BLaER1 treated with 17β-estradiol and CSF1 and Interleukin-3, amounts not matched to agents 10 nM and 100 nM (cell line): Measurements from ENCODE around the gene TSPAN33.
"Not testable (repeated sequence)": the region's sequence is repeated elsewhere in the genome, so short reads cannot be mapped to it uniquely, and the experiment has no call there.

Source experiments
- H3K27ac ChIP-seq, 11 experiments: shearing (Covaris generic); formaldehyde crosslinking; 2 replicates each; pipeline ENCODE4 v1.8.1; 2022
- H3K27me3 ChIP-seq, 11 experiments: shearing (Covaris generic); formaldehyde crosslinking; 2 replicates each; pipeline ENCODE4 v1.8.1; 2022
- H3K36me3 ChIP-seq, 11 experiments: shearing (Covaris generic); formaldehyde crosslinking; 2 replicates each; pipeline ENCODE4 v1.8.1; 2022
- H3K4me1 ChIP-seq, 10 experiments: shearing (Covaris generic); formaldehyde crosslinking; 2 replicates each; pipeline ENCODE4 v1.8.1; 2022
- H3K4me2 ChIP-seq, 11 experiments: shearing (Covaris generic); formaldehyde crosslinking; 2 replicates each; pipeline ENCODE4 v1.8.1; 2022
- H3K4me3 ChIP-seq, 10 experiments: shearing (Covaris generic); formaldehyde crosslinking; 2 replicates each; pipeline ENCODE4 v1.8.1; 2022
- H3K9ac ChIP-seq, 11 experiments: shearing (Covaris generic); formaldehyde crosslinking; 2 replicates each; pipeline ENCODE4 v1.8.1; 2022
- H3K9me3 ChIP-seq, 11 experiments: shearing (Covaris generic); formaldehyde crosslinking; replicated peaks in 1 of 11; 2 replicates each; pipeline ENCODE4 v1.8.1; 2022
- H4K20me1 ChIP-seq, 11 experiments: shearing (Covaris generic); formaldehyde crosslinking; 2 replicates each; pipeline ENCODE4 v1.8.1; 2022
- Cebpa-rat ChIP-seq, 11 experiments: shearing (Covaris generic); IDR thresholded peaks; 2 replicates each; pipeline ENCODE4 v1.8.1; 2022

The TSPAN33 gene

DNA sequence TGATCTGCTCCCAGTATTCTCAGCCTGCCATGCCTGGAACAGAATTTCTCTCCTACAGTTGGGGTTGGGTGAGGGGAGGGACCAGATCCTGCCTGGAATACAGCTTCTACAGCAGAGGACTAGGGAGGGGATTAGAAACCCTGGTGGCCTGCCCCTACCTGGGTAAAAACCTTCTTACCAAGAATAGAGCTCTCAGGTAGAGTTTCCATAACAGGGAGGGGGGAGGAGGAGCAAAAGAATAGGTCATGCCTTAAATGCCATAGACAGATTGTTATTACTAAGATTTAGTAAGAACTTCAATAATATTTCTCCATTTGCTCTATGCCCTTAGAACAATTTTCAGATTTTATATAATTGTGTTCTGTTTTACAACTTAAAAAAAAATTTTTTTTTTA, 33.5 kb upstream of the TSPAN33 start:
- H3K9ac ChIP-seq = no peak overlapping the region
- H3K4me3 ChIP-seq = no peak overlapping the region
- no peak for TF ChIP-seq Cebpa-rat (IDR thresholded peaks at IDR 0.05)
- H3K4me1 ChIP-seq = peaks cover 0 to 8% (median 0%) of the 10 kb centered on the region in 10 experiments; a peak in 4 of 20 replicates
- no peaks in the 10 kb centered on the region for H4K20me1 ChIP-seq
- H3K36me3 ChIP-seq = no peaks in the 10 kb centered on the region
- peak overlapping the region in 3 of 11 experiments; percentile 15 to 40 (median 23); a peak in 2 of 22 replicates for H3K4me2 ChIP-seq
- H3K9me3 ChIP-seq = peaks cover 7 to 11% (median 9%) of the 10 kb centered on the region in 11 experiments; a peak in 17 of 22 replicates
- no peaks in the 10 kb centered on the region for H3K27me3 ChIP-seq
- H3K27ac ChIP-seq = peak overlapping the region in 1 of 11 experiments; percentile 34; a peak in 2 of 22 replicates

GRCh38 chr7:129115676-129116075, 28.8 kb upstream of the TSPAN33 start:
- peaks cover 0 to 3% (median 0%) of the 10 kb centered on the region in 10 experiments; a peak in 4 of 20 replicates for H3K4me1 ChIP-seq
- peaks cover 22 to 43% (median 30%) of the 10 kb centered on the region in 11 experiments for H3K9me3 ChIP-seq
- H3K27me3 ChIP-seq = no peaks in the 10 kb centered on the region
- no peak overlapping the region for H3K4me3 ChIP-seq
- H4K20me1 ChIP-seq = no peaks in the 10 kb centered on the region
- H3K4me2 ChIP-seq = no peak overlapping the region
- no peak overlapping the region for H3K27ac ChIP-seq
- H3K36me3 ChIP-seq = no peaks in the 10 kb centered on the region
- H3K9ac ChIP-seq = no peak overlapping the region
- TF ChIP-seq Cebpa-rat (IDR thresholded peaks at IDR 0.05) = no peak

GRCh38 chr7:129118182-129118581, 26.3 kb upstream of the TSPAN33 start:
- H3K4me1 ChIP-seq = peaks cover 14 to 17% (median 16%) of the 10 kb centered on the region in 10 experiments
- no peak overlapping the region for H3K9ac ChIP-seq
- H4K20me1 ChIP-seq = no peaks in the 10 kb centered on the region
- H3K4me2 ChIP-seq = no peak overlapping the region
- no peak overlapping the region for H3K4me3 ChIP-seq
- H3K27me3 ChIP-seq = no peaks in the 10 kb centered on the region
- H3K27ac ChIP-seq = no peak overlapping the region
- H3K9me3 ChIP-seq = peaks cover 36 to 58% (median 45%) of the 10 kb centered on the region in 11 experiments
- no peak for TF ChIP-seq Cebpa-rat (IDR thresholded peaks at IDR 0.05)
- H3K36me3 ChIP-seq = peaks cover 0 to 7% (median 0%) of the 10 kb centered on the region in 11 experiments; a peak in 4 of 22 replicates

DNA sequence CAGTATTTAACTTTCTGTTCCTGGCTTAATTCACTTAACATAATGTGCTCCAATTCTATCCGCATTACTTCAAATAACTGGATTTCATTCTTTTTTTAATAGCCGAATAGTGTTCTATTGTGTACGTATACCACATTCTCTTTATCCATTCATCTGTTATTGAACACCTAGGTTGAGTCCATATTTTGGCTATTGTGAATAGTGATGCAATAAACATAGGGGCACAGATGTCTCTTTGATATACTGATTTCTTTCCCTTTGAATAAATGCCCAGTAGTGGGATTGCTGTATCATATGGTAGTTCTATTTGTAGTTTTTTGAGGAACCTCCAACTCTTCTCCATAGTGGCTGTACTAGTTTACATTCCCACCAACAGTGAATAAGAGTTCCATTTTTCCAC, 25.5 kb upstream of the TSPAN33 start:
- no peak for TF ChIP-seq Cebpa-rat (IDR thresholded peaks at IDR 0.05)
- Histone ChIP-seq H3K9me3 (peaks cover 36 to 58% (median 45%) of the 10 kb centered on the region in 11 experiments), H3K4me3 (no peak overlapping the region), H3K27me3 (no peaks in the 10 kb centered on the region), H3K36me3 (peaks cover 0 to 7% (median 0%) of the 10 kb centered on the region in 11 experiments; a peak in 4 of 22 replicates), H3K9ac (no peak overlapping the region), H3K4me1 (peaks cover 20 to 25% (median 23%) of the 10 kb centered on the region in 10 experiments), H4K20me1 (no peaks in the 10 kb centered on the region), H3K27ac (no peak overlapping the region), H3K4me2 (no peak overlapping the region)

DNA sequence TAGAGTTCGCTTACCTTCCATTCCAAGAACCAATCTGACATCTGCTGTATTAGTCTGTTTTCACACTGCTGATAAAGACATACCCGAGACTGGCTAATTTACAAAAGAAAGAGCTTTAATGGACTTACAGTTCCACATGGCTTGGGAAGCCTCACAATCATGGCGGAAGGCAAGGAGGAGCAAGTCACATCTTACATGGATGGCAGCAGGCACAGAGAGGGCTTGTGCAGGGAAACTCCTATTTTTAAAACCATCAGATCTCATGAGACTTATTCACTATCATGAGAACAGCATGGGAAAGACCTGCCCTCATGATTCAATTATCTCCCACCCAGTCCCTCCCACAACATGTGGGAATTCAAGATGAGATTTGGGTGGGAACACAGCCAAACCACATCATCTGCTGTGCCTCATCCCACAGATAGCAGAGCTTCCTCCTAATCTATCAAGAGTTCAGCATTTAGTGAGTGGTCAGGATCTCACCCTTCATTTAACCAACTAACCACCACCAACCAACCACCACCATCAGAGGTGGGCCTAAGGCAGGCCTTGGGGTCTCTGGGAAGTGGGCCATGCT, 22.9 kb upstream of the TSPAN33 start:
- peak overlapping the region; percentile 53 to 91 (median 74) for H3K4me2 ChIP-seq

DNA sequence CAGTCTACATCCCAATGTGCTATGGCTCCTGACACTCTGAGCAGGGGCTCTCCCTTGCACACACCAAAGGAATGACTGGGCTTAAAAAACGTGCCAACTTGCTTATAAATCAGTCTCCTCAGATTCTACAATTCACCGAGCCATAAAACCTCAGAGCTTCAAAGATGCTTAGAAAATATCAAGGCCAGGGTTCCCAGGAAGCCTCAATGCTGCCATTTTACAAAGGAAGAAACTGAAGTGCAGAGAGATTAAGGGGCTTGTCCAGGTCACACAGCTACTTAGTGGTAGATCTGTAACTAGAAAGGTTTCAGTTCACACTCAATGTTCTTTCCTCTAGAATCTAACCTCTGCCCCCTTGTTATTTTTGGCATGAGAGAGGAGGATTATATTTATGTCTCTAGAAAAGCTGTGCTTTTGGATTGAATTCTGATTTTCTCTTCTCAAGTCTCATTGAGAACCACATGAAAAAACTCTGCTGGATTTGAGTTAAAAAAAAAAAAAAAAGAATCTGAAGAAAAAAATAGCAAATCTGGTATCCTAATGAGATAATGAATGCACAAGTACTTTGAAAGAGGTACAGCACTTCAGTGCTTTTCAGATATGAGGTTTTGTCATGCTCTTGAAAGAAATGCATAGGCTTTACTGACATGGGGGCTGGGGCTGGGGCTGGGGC, 22.3 kb upstream of the TSPAN33 start:
- Histone ChIP-seq H3K4me2 (peak overlapping the region; percentile 53 to 91 (median 74)), H3K9ac (peak overlapping the region in 7 of 11 experiments; percentile 14 to 75 (median 57); a peak in 10 of 22 replicates)

More for the DNA sequence above, 22.9 kb upstream of the TSPAN33 start:
- H4K20me1 ChIP-seq, H3K27me3 ChIP-seq, H3K36me3 ChIP-seq: not testable (repeated sequence)
- H3K27ac ChIP-seq = peak overlapping the region; percentile 50 to 87 (median 70); a peak in 19 of 22 replicates
- H3K4me1 ChIP-seq = peaks cover 20 to 34% (median 27%) of the 10 kb centered on the region in 10 experiments
- H3K9ac ChIP-seq = peak overlapping the region in 5 of 11 experiments; percentile 14 to 75 (median 65); a peak in 8 of 22 replicates
- H3K9me3 ChIP-seq = peaks cover 27 to 49% (median 35%) of the 10 kb centered on the region in 11 experiments
- peak overlapping the region in 1 of 10 experiments; percentile 18; a peak in 2 of 20 replicates for H3K4me3 ChIP-seq

GRCh38 chr7:129122751-129123509, 21.6 kb upstream of the TSPAN33 start:
- peaks cover 27 to 53% (median 39%) of the 10 kb centered on the region in 11 experiments for H3K9me3 ChIP-seq
- TF ChIP-seq Cebpa-rat (IDR thresholded peaks at IDR 0.05) = peak in 3 of 11 experiments; percentile 11 to 39 (median 23); a peak in 2 of 22 replicates
- peak overlapping the region; percentile 56 to 91 (median 74) for H3K4me2 ChIP-seq
- H3K27me3 ChIP-seq = no peaks in the 10 kb centered on the region
- peak overlapping the region in 10 of 11 experiments; percentile 31 to 75 (median 56); a peak in 16 of 22 replicates for H3K9ac ChIP-seq
- H3K27ac ChIP-seq = peak overlapping the region; percentile 4 to 87 (median 70); a peak in 18 of 22 replicates
- peaks cover 0 to 7% (median 0%) of the 10 kb centered on the region in 11 experiments; a peak in 4 of 22 replicates for H3K36me3 ChIP-seq
- H3K4me3 ChIP-seq = peak overlapping the region in 2 of 10 experiments; percentile 13 to 24; a peak in 1 of 20 replicates
- no peaks in the 10 kb centered on the region for H4K20me1 ChIP-seq
- H3K4me1 ChIP-seq = peaks cover 20 to 39% (median 28%) of the 10 kb centered on the region in 10 experiments

More for the DNA sequence above, 22.3 kb upstream of the TSPAN33 start:
- Histone ChIP-seq H3K27ac (peak overlapping the region; percentile 50 to 87 (median 70); a peak in 19 of 22 replicates), H3K36me3 (peaks cover 0 to 7% (median 0%) of the 10 kb centered on the region in 11 experiments; a peak in 4 of 22 replicates), H3K9me3 (peaks cover 27 to 55% (median 38%) of the 10 kb centered on the region in 11 experiments), H3K4me1 (peaks cover 20 to 34% (median 27%) of the 10 kb centered on the region in 10 experiments), H3K4me3 (no peak overlapping the region), H3K27me3 (no peaks in the 10 kb centered on the region), H4K20me1 (no peaks in the 10 kb centered on the region)
- TF ChIP-seq Cebpa-rat (IDR thresholded peaks at IDR 0.05) = no peak

GRCh38 chr7:129123510-129123857, 21.0 kb upstream of the TSPAN33 start:
- no peak for TF ChIP-seq Cebpa-rat (IDR thresholded peaks at IDR 0.05)
- H4K20me1 ChIP-seq = no peaks in the 10 kb centered on the region
- H3K4me1 ChIP-seq = peaks cover 20 to 40% (median 28%) of the 10 kb centered on the region in 10 experiments
- H3K9ac ChIP-seq = peak overlapping the region in 9 of 11 experiments; percentile 36 to 75 (median 62); a peak in 13 of 22 replicates
- peak overlapping the region; percentile 56 to 91 (median 74) for H3K4me2 ChIP-seq
- no peaks in the 10 kb centered on the region for H3K27me3 ChIP-seq
- H3K27ac ChIP-seq = peak overlapping the region in 10 of 11 experiments; percentile 55 to 87 (median 71); a peak in 18 of 22 replicates
- H3K4me3 ChIP-seq = peak overlapping the region in 1 of 10 experiments; percentile 13; a peak in 1 of 20 replicates
- peaks cover 27 to 47% (median 34%) of the 10 kb centered on the region in 11 experiments for H3K9me3 ChIP-seq
- H3K36me3 ChIP-seq = peaks cover 0 to 7% (median 0%) of the 10 kb centered on the region in 11 experiments; a peak in 4 of 22 replicates
